22Rv1 (cell line): ENCODE results near the gene PABPN1.

ENCODE experiments used
- H3K27ac ChIP-seq: fragments of 450-650 bp; 2 replicates; pipeline ENCODE4 v1.5.1; 2017
- ZFX ChIP-seq: fragments of 450-650 bp; IDR thresholded peaks from 2 replicates; pipeline ENCODE4 v1.6.1; 2017; ENCODE audit warnings: antibody characterized with exemption, borderline replicate concordance
- TF ChIP-seq, protein P1 (sequence below): fragments of 450-650 bp; IDR thresholded peaks from 2 replicates; pipeline ENCODE4 v1.5.1; 2017; ENCODE audit warnings: mild to moderate bottlenecking

Gene PABPN1

DNA sequence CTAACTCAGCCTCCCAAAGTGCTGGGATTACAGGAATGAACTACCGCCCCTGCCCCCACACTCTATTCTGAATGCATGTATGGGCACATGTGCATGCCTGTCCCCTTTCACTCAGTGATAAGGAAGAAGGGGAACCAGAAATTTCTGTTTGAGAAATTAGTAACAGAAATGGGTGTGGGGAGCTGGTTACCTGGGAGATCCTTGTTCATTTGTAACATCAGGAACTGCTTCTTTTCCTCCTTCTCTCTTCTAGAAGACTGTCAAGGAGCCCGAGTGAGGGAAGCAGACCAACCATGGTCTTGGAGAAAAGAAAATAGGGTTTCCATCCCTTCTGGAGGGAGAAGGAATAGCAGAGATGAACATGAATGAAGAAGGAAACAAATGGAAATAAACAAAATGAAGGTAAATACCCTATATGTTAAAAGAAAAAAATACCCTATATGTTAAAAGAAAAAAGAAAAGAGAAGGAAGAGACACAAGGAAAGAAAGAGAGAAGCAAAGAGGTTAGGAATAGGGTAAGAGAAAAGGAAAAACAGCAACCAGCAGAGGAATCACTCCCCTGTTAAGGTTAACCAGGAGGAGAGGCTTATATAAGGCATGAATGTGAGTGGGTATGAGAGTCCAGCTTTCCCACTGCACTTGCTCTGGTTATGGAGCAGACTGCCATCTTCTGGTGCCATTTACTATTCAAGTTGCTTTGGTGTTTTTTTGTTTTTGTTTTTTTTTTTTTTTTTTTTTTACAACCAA, 21.9 kb upstream of the PABPN1 start:
- peak overlapping the region; percentile 96 for H3K27ac ChIP-seq
- no peak for TF ChIP-seq ZFX
- TF ChIP-seq, protein P1, sequence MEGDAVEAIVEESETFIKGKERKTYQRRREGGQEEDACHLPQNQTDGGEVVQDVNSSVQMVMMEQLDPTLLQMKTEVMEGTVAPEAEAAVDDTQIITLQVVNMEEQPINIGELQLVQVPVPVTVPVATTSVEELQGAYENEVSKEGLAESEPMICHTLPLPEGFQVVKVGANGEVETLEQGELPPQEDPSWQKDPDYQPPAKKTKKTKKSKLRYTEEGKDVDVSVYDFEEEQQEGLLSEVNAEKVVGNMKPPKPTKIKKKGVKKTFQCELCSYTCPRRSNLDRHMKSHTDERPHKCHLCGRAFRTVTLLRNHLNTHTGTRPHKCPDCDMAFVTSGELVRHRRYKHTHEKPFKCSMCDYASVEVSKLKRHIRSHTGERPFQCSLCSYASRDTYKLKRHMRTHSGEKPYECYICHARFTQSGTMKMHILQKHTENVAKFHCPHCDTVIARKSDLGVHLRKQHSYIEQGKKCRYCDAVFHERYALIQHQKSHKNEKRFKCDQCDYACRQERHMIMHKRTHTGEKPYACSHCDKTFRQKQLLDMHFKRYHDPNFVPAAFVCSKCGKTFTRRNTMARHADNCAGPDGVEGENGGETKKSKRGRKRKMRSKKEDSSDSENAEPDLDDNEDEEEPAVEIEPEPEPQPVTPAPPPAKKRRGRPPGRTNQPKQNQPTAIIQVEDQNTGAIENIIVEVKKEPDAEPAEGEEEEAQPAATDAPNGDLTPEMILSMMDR: peak; percentile 54

DNA sequence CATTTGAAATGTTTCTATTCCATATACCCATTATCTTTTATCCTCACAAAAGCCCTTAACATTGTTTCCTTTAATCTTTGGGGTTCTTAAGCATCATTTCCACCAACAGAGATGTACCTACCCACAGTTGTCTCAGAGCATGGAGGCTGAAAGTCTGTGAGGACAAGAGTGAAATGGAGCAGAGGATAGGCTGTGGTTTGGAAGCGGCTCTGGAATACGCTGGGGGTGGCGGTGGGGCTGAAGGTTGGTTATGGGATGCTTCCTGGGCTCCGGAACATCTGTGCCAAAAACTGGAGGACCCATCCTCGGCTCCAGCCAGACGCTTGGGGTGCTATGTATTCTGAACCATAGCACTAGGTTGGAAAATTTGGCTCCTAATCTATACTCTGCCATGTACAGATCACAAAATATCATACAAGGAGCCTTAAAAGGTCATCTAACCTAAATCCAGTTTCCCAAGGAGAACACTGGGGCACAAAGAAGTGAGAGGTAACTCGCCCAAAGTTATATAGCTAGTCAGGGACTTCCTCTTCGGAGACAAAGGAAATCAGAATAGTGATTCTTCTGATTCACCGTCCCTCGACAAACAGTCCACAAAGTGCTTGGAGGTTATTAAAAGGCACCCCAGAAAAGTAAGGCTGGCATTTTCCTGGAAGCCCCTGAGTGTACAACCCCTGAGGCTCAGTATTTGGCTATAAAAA, 21.1 kb upstream of the PABPN1 start:
- TF ChIP-seq ZFX: no peak
- TF ChIP-seq, protein P1: peak; percentile 13; the same call in 1 of the 2 replicates
- H3K27ac ChIP-seq: peak overlapping the region; percentile 96

DNA sequence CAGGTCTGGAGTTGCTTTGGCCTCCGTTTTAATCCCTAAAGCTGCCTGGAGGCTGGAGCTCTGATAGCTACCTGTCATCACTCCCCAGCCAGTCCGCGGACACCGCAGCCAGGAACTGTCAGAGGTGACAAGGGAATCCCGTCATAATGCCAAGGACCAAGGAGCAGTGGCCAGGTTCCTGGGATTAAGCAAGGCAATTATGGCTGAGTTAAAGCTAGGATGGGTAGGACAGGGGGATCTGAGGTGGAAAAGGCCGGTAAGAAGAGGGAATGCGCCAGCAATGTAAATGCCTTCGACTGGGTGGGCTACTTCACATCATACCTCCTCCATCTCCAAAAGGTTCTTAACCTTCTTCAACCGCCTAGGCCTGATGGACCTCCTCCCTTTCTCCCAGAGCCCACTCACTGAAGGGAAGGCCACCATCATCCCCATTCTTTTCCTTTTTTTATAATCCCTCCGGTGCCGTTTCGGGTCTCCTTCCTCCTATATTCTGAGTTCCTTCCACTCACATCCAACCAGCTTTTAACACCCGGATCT, 20.5 kb upstream of the PABPN1 start:
- TF ChIP-seq, protein P1: no peak
- TF ChIP-seq ZFX: no peak
- peak overlapping the region; percentile 96 for H3K27ac ChIP-seq

DNA sequence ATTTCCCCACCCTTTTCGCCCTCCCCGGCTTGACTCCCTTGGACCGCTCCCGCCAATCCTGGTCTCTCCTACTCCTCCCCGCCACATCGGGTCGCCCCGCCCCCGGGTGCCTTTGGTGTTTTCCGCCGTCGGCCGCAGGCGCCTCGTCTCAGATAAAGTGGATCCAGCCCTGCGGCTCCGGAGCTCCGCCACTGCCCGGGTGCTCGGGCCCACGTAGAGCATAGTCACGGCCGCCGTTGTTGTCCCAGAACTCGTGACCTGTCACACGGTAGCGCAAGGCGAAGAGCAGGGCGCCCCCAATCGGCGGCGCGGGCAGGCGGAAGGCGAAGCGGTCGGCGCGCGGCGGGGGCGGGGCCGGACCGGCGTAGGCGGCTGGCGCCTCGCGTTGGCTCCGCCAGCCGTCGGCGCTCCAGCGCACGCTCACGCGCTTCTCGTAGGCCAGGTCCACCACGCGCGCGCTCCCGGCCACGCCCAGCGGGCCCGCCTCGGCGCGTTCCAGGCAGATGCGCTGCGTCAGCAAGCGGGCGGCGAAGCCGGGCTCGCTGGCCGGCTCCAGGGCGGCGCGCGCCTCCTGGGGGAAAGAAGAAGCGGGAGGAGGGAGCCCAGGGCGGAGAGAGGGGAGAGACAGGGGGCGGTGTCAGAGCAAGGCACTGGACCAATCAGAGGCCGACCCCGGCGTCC, 19.8 kb upstream of the PABPN1 start:
- H3K27ac ChIP-seq: peak overlapping the region; percentile 96
- TF ChIP-seq, protein P1: peak; percentile 95
- no peak for TF ChIP-seq ZFX

DNA sequence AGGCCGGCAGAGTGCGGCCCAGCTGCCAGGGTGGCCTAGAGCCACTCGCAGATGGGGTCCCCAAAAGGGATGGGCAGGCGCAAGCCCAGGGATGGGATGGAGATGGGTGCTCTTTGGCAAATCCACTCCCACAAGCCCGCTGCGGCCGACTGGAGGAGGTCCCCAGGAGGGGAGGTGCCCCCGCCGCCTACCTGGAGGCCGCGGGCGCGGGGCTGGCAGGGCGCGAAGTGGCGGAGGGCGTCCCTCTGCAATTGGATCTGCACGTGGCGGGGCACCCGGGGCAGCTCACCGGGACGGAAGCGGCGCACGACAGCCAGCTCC, 19.3 kb upstream of the PABPN1 start:
- H3K27ac ChIP-seq: peak overlapping the region; percentile 96
- TF ChIP-seq ZFX: no peak
- TF ChIP-seq, protein P1: no peak

DNA sequence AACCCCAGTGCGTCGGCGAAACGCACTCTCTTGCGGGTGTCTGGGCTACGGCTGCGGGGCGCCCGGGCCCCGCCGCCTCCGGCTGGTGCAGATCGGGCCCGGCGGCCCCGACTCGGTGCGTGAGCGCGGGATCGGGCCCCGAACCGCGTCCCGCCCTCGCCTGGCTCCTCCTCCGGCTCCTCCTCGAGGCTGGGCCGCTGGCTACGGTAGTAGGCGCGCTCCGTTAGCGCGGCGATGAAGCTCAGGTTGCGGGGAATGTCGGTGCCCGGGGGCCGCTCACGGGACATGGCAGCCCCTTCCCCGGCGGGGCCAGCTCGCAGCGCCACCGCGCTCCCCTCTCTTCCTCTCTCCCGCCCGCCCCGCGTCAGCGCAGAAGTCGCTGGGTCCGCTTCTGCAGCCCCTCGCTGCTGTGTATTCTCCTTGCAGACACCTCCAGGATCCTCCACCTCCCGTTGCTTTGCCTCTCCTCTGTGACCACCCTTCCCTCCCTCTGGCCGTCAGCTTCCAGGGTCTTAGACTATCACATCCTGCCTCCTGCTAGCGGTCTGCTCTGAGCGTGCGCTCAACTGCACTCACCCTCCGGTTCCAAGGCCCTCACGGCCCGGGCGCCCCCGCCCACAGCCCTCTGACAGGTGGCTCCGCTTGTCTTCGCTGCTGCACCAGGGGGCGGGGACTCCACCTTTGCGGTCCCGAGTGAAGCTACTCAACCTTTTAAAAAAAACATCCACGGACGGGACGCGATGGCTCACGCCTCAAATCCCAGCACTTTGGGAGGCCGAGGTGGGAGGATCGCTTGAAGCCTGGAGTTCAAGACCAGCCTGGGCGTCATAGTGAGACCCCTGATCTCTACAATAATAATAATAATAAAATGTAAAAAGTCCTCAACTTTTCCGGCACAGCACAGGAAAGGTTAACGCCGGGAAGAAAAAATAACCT, 18.7 kb upstream of the PABPN1 start, which contains the start of gene PPP1R3E:
Gene PPP1R3E, minus strand, starts transcription at position 570 of the 936 bp plus-strand sequence. Its CDS starts 283 bp downstream, at position 287.
- TF ChIP-seq ZFX: no peak
- TF ChIP-seq, protein P1: no peak
- H3K27ac ChIP-seq: peak within 1 kb of the TSS; percentile 96
